ENCODE measurements around the gene FOXRED2.

Gene FOXRED2

DNA sequence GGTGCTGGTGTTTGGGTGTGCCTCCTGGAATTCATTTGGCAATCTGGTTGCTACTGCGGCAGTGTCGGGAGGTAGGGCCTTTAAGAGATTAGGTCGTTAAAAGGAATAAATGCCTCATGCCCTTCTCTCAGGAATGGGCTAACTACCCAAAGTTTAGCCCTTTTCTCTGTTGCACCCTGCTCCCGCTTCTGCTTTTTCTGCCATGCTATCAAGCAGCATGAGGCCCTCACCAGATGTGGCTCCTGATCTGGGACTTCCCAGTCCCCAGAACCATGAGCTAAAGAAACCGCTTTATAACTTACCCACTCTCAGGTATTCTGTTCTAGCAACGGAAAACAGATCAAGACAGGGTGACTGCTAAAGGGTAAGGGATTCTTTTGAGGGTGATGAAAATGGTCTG, 15.8 kb upstream of the FOXRED2 start:
- in situ Hi-C loops (cut with MboI; ENCODE audit: low sequenced_read_pairs), result loop anchor here (25.0 kb wide), 1 partner anchor 1110 kb away; the partner anchor contains the start of gene MCM5

DNA sequence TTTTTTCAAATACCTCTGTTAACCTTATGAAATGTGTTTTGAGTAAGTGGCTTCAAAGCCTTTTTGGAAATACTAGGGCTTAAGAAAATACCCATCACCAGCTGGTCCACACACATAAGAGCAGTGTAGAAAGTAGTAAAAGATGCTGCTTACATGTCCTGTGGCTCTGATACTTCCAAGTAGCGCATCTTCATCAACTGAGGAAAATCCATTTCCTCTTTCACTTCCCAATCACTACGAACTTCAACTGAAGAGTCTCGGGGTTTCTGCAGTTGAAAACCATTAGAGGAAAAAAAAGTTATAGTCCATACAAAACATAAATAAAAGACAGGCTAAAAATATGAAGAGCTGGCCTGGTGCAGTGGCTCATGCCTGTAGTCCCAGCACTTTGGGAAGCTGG, 13.6 kb upstream of the FOXRED2 start:
- in situ Hi-C loops (cut with MboI; ENCODE audit: low sequenced_read_pairs), result loop anchor here (25.0 kb wide), 1 partner anchor 1108 kb away; the partner anchor contains the start of gene MCM5

DNA sequence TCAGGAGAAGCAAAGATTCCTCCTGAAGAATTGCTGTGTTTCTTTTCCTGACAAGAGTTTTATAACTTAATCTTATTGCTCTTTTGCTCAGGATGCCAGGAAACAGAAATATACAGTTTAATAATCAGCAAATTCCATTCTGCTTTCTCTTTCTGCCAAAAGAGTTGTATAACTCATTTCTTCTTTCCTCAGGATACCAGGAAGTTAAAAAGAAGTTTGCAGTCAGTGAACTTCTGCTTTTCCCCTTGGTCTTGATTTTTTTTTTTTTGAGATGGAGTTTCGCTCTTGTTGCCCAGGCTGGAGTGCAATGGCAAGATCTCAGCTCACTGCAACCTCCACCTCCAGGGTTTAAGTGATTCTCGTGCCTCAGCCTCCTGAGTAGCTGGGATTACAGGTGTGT, 13.1 kb upstream of the FOXRED2 start:
- in situ Hi-C loops (cut with MboI; ENCODE audit: low sequenced_read_pairs), result loop anchor here (25.0 kb wide), 1 partner anchor 1108 kb away; the partner anchor contains the start of gene MCM5

DNA sequence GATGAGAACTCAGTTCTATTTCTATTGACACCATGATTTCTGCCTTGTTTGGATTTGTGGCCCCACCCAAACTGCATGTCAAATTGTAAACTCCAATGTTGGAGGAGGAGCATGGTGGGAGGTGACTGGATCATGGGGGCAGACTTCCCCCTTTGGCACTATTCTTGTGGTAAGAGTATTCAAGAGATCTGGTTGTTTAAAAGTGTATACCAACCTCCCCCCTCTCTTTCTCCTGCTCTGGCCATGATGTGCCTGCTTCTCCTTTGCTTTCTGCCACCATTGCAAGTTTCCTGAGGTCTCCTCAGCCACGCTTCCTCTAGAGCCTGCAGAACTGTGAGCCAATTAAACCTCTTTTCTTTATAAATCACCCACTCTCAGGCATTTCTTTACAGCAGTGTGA, 7.9 kb upstream of the FOXRED2 start:
- in situ Hi-C loops (cut with MboI; ENCODE audit: low sequenced_read_pairs), result loop anchor here (25.0 kb wide), 1 partner anchor 1102 kb away; the partner anchor contains the start of gene MCM5

DNA sequence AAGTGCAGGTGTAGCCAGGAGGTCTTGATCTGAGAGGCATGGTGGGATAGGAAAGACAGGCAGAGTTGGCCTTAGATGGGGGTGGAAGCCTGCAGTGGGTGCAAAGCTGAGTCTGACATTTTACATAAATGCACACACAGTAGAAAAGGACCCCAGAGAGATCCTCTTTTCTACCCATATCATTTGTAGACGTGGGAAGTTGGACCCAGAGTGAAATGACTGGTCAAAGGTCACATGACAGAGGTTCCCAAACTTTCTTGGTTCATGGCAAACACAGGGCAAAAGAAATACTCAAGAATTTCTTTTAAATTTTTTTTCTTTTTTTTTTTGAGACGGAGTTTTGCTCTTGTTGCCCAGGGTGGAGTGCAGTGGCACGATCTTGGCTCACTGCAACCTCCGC, 6.2 kb upstream of the FOXRED2 start:
- in situ Hi-C loops (cut with MboI; ENCODE audit: low sequenced_read_pairs), result loop anchor here (25.0 kb wide), 1 partner anchor 1101 kb away; the partner anchor contains the start of gene MCM5

DNA sequence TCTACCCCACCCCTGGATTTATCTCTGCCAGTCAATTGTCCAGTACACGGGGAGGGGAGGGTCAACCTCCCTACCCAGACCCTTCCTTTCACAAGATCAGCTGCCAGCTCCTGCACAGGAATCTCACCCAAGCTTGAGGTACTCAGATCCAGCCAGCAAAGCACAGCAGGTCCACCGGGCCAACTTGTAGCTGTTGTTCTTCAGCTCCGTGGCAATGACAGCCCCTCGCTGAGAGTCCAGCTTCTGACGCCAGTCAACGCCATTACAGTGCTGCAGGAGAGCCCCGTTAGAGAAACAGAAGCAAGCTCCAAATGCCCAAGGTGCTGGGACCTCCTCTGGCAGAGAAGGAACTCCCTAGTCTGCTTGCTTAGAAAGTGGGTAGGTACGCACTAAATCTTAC, 5.5 kb upstream of the FOXRED2 start:
- in situ Hi-C loops (cut with MboI; ENCODE audit: low sequenced_read_pairs), result loop anchor here (25.0 kb wide), 1 partner anchor 1100 kb away; the partner anchor contains the start of gene MCM5

DNA sequence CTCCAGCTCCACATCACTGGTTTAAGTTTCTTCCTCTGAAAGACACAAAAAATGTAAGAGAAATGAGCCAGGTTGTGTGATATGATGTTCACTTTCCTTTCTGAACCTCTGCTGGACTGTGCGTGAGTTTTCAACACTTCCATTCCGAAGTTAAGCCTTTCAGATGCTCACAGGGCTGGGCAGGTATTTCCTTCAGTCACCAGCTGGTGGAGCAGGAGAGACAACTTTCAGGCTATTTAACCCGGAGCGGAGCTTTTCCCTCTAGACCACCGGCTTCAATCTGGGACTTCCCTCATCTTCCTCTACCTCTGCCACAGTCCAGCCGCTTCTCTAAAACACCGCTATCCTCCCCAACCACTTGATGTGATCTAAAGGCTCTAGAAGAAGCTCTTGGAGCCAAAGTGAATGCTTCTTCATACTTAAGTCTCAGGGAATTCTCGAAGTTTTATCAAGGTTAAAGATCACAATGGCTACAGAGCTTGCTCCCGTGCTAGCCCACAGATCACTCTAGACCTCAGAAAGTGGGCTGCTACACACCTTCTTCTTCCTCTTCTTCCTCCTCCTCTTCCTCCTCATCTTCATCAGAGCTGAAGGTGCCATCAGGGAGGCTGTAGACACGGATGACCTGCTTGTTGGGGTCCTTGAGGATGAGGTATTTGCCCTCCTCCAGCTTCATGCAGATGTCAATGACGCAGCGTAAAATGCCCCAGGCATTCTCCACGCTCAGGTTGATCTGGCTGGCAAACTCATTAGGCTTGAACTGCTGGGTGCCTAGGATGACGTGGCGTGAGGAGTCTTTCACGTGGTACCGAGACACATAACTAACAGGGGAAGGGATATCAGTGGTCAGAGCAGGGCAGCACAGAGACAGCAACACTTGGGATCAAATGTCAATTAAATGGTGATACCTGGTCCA, 4.4 kb upstream of the FOXRED2 start:
- in situ Hi-C loops (cut with MboI; ENCODE audit: low sequenced_read_pairs), result loop anchor here (25.0 kb wide), 1 partner anchor 1099 kb away; the partner anchor contains the start of gene MCM5

DNA sequence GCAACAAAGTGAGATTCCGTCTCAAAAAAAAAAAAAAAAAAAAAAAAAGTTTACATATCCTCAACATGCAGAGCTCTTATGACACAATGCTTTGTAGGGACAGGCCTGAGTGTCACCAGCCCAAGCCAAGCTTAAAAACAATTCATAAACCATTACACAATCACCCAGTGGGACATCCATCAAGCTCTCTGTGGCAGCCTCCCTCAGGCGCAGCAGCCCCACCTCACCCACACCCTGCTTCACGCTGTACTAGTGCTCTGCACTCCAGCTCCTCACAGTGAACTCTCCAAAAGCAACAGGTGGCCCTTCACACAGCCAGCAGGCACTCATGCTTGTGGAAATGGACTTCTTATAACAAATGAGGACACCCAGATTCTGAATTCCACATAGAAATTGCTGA, 3.5 kb upstream of the FOXRED2 start:
- in situ Hi-C loops (cut with MboI; ENCODE audit: low sequenced_read_pairs), result loop anchor here (25.0 kb wide), 1 partner anchor 1098 kb away; the partner anchor contains the start of gene MCM5

DNA sequence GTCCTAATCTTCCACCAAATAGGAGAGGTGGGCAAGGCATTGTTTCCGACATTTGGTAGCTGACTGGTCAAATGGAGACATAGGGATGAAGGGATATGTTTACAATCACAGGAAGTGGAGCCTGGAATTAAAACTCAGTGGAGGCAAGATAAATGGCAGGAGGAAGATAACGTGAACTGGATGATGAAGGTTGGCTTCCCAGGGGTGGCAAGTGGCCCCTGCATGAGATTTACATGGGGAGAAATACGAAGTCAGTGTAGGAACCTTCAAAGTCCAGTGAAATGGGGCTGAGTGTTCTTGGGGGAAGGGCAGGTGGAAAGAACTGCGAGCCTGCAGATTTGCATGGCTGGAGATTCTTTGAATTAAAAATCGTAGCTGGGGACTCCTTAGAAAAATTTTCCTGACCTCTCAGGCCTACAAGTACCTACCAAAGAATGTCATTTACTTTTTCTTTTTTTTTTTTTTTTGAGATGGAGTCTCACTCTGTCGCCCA, 724 bp upstream of the FOXRED2 start:
- in situ Hi-C loops (cut with MboI; ENCODE audit: low sequenced_read_pairs), result loop anchor here (25.0 kb wide), 1 partner anchor 1095 kb away; the partner anchor contains the start of gene MCM5

DNA sequence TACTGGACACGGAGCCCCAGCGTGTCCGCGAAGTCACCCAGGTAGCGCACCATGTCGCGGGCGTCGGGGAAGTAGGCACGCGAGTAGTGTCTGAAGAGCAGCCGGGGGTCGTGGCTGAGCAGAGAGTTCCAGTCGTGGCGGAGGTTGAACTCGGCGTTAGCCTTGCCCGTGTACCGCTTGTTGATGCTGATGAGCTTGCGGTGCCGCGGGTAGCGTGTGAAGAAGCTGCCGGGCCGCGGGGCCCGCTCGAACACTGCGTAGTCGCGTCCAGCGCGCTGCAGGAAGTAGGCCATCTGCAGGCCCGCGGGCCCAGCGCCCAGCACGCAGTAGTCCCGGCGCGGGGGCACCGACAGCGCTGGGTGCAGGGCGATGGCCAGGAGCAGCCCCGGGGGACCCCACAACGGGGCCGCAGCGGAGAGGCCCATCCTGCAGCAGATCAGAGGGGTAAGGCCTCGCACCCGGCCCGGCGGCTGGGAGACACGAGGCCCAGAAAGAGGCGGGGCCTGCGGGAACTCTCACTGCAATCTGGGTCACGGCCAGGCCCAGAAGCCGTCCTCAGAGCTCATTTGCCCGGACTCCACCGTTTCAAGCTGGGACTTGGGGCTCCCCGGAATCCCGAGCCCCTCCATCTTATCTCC, 723 bp downstream of the FOXRED2 start:
- in situ Hi-C loops (cut with MboI; ENCODE audit: low sequenced_read_pairs), result loop anchor here (25.0 kb wide), 1 partner anchor 1094 kb away; the partner anchor contains the start of gene MCM5

DNA sequence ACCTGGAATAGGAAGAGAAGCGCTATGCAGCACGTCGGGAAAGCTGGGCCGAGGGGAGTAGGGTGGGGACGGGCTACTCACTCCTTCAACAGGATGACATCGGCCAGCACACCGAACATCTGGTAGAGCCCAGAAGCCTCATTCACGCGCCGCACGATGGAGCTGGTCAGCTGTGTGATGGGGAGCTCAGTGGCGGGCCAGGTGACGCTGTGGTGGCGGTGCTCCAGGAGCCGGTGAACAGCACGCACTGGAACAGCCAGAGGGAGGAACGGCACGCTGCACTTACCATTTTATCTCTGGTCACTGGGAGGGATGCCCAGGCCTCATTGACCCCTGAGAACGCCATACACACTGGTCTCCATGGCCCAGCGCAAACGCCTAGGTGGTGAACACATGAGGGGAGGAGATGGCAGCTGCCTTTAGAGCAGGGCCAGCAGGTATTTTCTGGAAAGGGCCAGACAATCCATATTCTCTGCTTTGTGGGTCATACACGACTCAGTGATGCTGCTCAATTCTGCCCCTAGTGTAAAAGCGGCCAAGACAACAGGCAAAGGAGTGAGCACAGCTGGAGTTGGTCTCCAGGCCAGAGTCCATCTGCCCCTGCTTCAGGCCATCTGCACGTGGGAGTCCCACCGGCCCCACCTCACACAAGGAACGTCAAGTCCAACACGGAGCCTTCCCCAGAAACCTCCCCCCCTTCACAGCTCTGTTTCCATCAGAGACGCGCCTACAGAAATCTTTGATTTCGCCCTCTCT, 8.8 kb downstream of the FOXRED2 start:
- in situ Hi-C loops (cut with MboI; ENCODE audit: low sequenced_read_pairs), result no loop called here

DNA sequence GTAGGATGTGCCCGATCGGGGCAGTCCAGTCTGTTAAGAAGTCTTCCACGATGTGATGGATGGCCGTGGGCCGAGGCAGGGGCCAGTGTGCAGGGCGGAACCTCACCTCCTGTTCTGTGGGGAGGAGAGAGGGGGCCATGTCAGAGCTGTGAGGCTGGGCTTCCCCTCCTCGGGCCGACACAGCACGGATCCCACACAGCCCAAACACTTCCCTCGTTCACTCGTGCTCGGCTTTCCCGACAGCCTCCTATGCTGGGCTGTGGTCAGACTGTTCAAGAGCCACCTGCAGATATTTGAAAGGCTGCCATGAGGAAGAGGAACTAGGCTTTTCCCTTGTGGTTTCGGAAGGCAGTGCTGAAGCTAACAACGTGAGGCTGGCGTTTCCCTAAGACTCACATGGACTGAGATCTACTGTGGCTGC, 13.1 kb downstream of the FOXRED2 start:
- in situ Hi-C loops (cut with MboI; ENCODE audit: low sequenced_read_pairs), result no loop called here

DNA sequence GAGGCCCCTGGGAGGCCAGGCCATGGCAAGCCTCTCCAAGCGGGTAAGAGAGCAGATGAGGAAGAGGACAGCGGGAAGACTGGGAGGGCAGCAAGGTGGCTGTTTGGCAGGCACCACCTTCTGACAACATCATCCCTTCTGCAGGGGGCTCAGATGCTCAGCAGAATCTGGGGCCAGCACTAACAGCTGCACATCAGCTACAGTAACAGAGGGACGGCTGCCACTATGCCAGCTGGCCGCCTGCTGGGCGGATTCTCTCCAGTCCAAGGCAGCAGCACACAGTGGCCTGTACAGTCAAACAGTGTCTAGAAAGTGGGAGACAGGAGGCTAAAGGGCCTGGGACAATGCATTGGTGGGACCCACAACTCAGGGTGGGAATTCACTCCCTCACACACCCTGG, 14.7 kb downstream of the FOXRED2 start:
- in situ Hi-C loops (cut with MboI; ENCODE audit: low sequenced_read_pairs), result no loop called here

DNA sequence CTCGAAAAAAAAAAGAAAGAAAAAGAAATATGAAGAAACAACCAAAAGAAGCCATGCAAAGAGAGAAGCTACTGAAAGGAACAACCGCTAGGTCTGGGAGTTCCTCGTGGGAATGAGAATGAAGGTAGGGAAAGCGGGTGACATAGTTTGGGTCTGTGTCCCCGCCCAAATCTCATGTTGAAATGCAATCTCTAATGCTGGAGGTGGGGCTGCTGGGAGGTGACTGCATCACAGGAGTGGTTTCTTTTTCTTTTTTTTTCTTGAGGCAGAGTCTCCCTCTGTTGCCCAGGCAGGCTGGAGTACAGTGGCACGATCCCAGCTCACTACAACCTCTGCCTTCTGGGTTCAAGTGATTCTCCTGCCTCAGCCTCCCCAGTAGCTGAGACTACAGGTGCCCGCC, 15.7 kb downstream of the FOXRED2 start:
- in situ Hi-C loops (cut with MboI; ENCODE audit: low sequenced_read_pairs), result no loop called here

DNA sequence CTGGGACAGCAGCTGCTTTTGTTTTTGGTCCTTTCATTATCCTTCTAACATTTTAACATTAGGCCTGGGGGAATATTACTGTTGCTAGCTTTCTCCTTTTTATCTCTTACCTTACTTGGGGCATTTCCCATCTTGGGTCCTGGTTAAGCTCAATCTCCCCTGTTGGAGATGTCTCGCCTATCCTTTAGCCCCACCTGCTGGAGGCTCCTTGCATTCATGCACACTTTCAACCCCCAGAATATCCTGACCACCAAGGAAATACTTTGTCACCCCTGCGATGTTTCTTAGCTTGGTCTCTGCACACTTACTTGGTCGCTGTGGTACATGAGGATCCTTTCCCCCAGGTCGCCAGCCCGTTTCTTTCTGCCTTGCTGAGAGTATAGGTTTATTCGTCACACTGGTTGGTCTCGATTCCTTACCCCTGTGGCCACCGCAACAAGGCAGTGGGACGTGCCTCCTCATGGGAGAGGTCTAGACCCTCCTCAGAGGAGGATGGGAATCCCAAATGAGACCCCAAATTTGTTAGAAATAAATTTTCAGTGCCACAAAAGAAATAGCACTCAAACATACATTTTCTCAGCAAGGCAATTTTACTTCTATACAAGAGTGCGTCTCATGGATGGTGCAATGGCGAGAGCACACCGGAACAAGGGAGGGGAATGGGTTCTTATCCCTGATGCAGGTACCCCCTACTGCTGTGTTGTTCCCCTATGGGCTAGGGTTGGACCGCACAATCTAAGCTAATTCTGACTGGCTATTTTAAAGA, 20.0 kb downstream of the FOXRED2 start:
- in situ Hi-C loops (cut with MboI; ENCODE audit: low sequenced_read_pairs), result loop anchor here (10.0 kb wide), 1 partner anchor 292 kb away; no protein-coding TSS in a partner anchor

DNA sequence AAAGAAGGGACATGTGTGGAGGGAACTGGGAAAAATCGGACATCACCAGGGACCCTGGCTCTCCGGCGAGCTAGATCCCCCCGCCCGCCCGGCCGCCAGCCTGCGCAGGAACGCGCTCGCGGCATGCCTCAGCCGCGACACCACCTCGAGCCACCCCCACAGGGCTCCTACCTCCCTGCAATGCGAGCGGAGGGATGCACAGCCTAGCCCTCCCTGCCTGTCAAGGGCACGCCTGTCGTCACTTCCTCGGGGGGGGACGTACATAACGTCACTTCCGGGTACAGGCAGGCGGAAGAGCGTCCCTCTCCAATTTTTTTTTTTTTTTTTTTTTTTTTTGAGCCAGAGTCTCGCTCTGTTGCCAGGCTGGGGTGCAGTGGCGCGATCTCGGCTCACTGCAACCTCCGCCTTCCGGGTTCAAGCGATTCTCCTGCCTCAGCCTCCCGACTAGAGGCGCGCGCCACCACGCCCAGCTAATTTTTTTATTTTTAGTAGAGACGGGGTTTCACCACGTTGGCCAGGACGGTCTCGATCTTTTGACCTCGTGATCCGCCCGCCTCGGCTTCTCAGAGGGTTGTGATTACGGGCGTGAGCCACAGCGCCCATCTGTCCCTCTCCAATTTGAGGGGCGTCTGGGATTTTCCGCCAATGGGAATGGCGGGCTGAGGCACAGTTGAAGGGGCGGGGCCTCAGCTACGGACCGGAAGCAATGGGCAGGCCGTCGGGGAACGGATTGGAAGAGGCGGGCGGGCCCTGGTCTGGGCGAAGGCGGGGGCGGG, 25.3 kb downstream of the FOXRED2 start, which contains the start of gene TXN2:
TXN2 (minus strand) TSS at position 248 of the 776 bp plus-strand sequence. CDS start 803 bp downstream, outside the sequence.
- in situ Hi-C loops (cut with MboI; ENCODE audit: low sequenced_read_pairs), result loop anchor here (10.0 kb wide), 1 partner anchor 287 kb away; no protein-coding TSS in a partner anchor

DNA sequence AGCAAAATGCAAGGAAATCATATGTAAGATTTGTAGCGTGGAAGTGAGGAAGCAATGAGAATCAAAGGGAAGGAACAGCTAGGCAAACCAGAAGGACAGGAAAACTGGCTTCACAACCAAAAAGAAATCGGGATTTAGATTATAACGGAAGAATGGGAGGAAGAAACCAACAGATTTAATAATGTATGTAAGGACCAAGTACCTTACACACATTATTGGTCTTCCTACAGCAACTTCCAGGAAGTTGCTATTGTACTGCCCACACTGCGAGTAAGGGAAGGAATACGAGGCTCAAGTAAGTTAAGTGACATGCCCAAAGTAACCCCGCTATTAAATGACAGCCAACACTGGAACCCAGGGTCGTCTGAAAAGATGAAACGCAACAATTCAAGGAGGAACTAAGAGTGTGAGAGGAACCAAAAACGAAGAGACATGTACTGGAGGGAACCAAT, 25.9 kb downstream of the FOXRED2 start:
- in situ Hi-C loops (cut with MboI; ENCODE audit: low sequenced_read_pairs), result loop anchor here (10.0 kb wide), 1 partner anchor 286 kb away; no protein-coding TSS in a partner anchor

DNA sequence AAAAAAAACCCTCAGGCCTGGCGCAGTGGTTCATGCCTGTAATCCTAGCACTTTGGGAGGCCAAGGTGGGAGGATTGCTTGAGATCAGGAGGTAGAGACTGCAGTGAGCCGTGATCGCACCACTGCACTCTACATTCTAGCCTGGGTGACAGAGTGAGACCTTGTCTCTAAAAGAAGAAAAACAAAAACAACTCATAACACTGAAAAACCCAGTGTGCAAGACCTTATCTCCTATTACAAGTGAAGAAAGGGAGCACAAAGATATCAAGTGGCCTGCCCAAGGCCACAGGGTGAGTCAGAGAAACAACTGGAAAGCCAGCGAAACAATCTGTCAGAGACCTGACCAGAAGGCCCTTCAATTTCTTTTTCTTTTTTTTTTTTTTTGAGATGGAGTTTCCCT, 27.9 kb downstream of the FOXRED2 start:
- in situ Hi-C loops (cut with MboI; ENCODE audit: low sequenced_read_pairs), result loop anchor here (5.0 kb wide), 1 partner anchor 182 kb away; no protein-coding TSS in a partner anchor
